HepG2 (cell line): ENCODE measurements around the gene HDDC3. TPM values are rescaled to one million over a fixed set of nuclear protein-coding genes. Genes with fewer than 3 reads are reported as not detected.

ENCODE experiments used
- CSRNP1 ChIP-seq: sonication (generic); formaldehyde crosslinking; IDR thresholded peaks from 2 replicates; pipeline ENCODE4 v1.8.1; 2023; ENCODE audit warnings: mild to moderate bottlenecking, missing genetic modification reagents
- ETS1 ChIP-seq: sonication (generic); formaldehyde crosslinking; IDR thresholded peaks from 2 replicates; pipeline ENCODE4 v1.4.0; 2020; ENCODE audit warnings: missing genetic modification reagents
- GRHL1 ChIP-seq: sonication (generic); formaldehyde crosslinking; conservative IDR thresholded peaks from 2 replicates; pipeline ENCODE4 v1.8.0; 2022; ENCODE audit warnings: missing genetic modification reagents
- KDM6A ChIP-seq: IDR thresholded peaks from 2 replicates; pipeline ENCODE4 v1.6.1; 2016; ENCODE audit warnings: low read depth
- MIER3 ChIP-seq: IDR thresholded peaks from 2 replicates; pipeline ENCODE4 v1.6.1; 2016; ENCODE audit warnings: missing compliant biosample characterization, borderline replicate concordance
- MXI1 ChIP-seq: IDR thresholded peaks from 3 replicates; pipeline ENCODE4 v1.6.1; 2012; ENCODE audit warnings: low read depth, low read length, inconsistent platforms, borderline replicate concordance
- NCOA2 ChIP-seq: sonication (generic); formaldehyde crosslinking; IDR thresholded peaks from 2 replicates; pipeline ENCODE4 v1.8.0; 2022; ENCODE audit warnings: inconsistent platforms
- NFE2 ChIP-seq: sonication (generic); formaldehyde crosslinking; IDR thresholded peaks from 2 replicates; pipeline ENCODE4 v1.4.0; 2020; ENCODE audit warnings: missing genetic modification reagents
- ONECUT2 ChIP-seq: sonication (generic); formaldehyde crosslinking; IDR thresholded peaks from 2 replicates; pipeline ENCODE4 v1.4.0; 2020; ENCODE audit warnings: missing genetic modification reagents
- RAD21 ChIP-seq: fragments of 450-650 bp; formaldehyde crosslinking; IDR thresholded peaks from 2 replicates; pipeline ENCODE4 v1.5.0; 2020; ENCODE audit warnings: mild to moderate bottlenecking
- RELA ChIP-seq: sonication (generic); formaldehyde crosslinking; IDR thresholded peaks from 2 replicates; pipeline ENCODE4 v1.4.0; 2020; ENCODE audit warnings: missing genetic modification reagents
- SIX4 ChIP-seq: sonication (generic); formaldehyde crosslinking; IDR thresholded peaks from 2 replicates; pipeline ENCODE4 v1.4.0; 2020; ENCODE audit warnings: missing genetic modification reagents
- STAT5B ChIP-seq: sonication (generic); formaldehyde crosslinking; IDR thresholded peaks from 2 replicates; pipeline ENCODE4 v1.4.0; 2020; ENCODE audit warnings: missing genetic modification reagents
- TBX3 ChIP-seq: fragments of 450-650 bp; IDR thresholded peaks from 2 replicates; pipeline ENCODE4 v1.6.1; 2017; ENCODE audit warnings: antibody characterized with exemption, mild to moderate bottlenecking, inconsistent platforms, borderline replicate concordance
- ZNF253 ChIP-seq: sonication (generic); formaldehyde crosslinking; IDR thresholded peaks from 2 replicates; pipeline ENCODE4 v1.8.0; 2022; ENCODE audit warnings: mild to moderate bottlenecking, missing genetic modification reagents, borderline replicate concordance
- ZNF350 ChIP-seq: sonication (generic); formaldehyde crosslinking; IDR thresholded peaks from 2 replicates; pipeline ENCODE4 v1.4.0; 2020; ENCODE audit warnings: mild to moderate bottlenecking, low read depth, missing genetic modification reagents, borderline replicate concordance
- ZNF563 ChIP-seq: sonication (generic); formaldehyde crosslinking; IDR thresholded peaks from 2 replicates; pipeline ENCODE4 v1.8.0; 2022; ENCODE audit warnings: mild to moderate bottlenecking, moderate library complexity, missing genetic modification reagents
- ZNF639 ChIP-seq: conservative IDR thresholded peaks from 2 replicates; pipeline ENCODE4 v1.6.1; 2018; ENCODE audit warnings: missing genetic modification reagents
- ZNF710 ChIP-seq: sonication (generic); formaldehyde crosslinking; IDR thresholded peaks from 2 replicates; pipeline ENCODE4 v1.5.0; 2020; ENCODE audit warnings: mild to moderate bottlenecking, missing genetic modification reagents, borderline replicate concordance
- ZNF766 ChIP-seq: sonication (generic); formaldehyde crosslinking; IDR thresholded peaks from 2 replicates; pipeline ENCODE4 v1.5.0; 2020; ENCODE audit warnings: missing genetic modification reagents, borderline replicate concordance
- ZNF790 ChIP-seq: sonication (generic); formaldehyde crosslinking; IDR thresholded peaks from 2 replicates; pipeline ENCODE4 v1.8.0; 2022; ENCODE audit warnings: missing genetic modification reagents, mild to moderate bottlenecking, borderline replicate concordance
- polyA plus RNA-seq, 8 experiments: library from polyadenylated mRNA; depleted of rRNA in 3 of 8; stranded (reverse) in 7 of 8; unstranded in 1 of 8; fragments of >200 nt; fragmentation: Illumina TruSeq in 4 of 8; extraction: Trizol in 4 of 8; gene quantifications; 2 replicates each; pipeline versions ENCODE4 v1.2.1 to v1.2.3, GENCODE V29; 2011 to 2016; ENCODE audit warnings: low read depth in 4 of 8, missing spikeins in 1 of 8, mixed read lengths in 1 of 8; ENCODE audit not compliant: insufficient read depth in 1 of 8
- total RNA-seq, 5 experiments: library from RNA; depleted of rRNA; stranded (reverse); fragments of >200 nt; fragmentation: Illumina TruSeq; extraction: Trizol; gene quantifications; 2 replicates each; pipeline ENCODE4 v1.2.3, GENCODE V29; 2016; ENCODE audit warnings: low read depth in 1 of 5

Gene HDDC3
- total and polyA plus RNA-seq, 2 of the 13 experiments (the other 11 are each of a cell fraction or from before 2014, with no cell fraction given): 18.7 to 28.3 TPM

- TF ChIP-seq NCOA2 (CRISPR knock-in tag) (peak; percentile 12; the same call in 1 of the 2 replicates), GRHL1 (CRISPR knock-in tag) (no peak), ONECUT2 (CRISPR knock-in tag) (no peak), ZNF710 (CRISPR knock-in tag) (0 out of 2 replicates have a peak, but pooled peaks have one; percentile 44), RELA (CRISPR knock-in tag) (no peak), ZNF563 (peak; percentile 87; the same call in 1 of the 2 replicates), SIX4 (CRISPR knock-in tag) (no peak), ETS1 (0 out of 2 replicates have a peak, but pooled peaks have one; percentile 59), ZNF639 (peak; percentile 62; the same call in 1 of the 2 replicates), ZNF350 (peak; percentile 30; the same call in 1 of the 2 replicates), ZNF253 (CRISPR knock-in tag) (no peak), MXI1 (peak; percentile 87; the same call in 2 of the 3 replicates), TBX3 (peak; percentile 31; the same call in 1 of the 2 replicates), STAT5B (CRISPR knock-in tag) (no peak), NFE2 (CRISPR knock-in tag) (no peak), RAD21 (CRISPR knock-in tag) (0 out of 2 replicates have a peak, but pooled peaks have one; percentile 9), ZNF790 (CRISPR knock-in tag) (peak; percentile 87; the same call in 1 of the 2 replicates), MIER3 (CRISPR knock-in tag) (no peak; the same call in 1 of the 2 replicates), CSRNP1 (CRISPR knock-in tag) (peak; percentile 95), KDM6A (CRISPR knock-in tag) (no peak), ZNF766 (peak; percentile 84; the same call in 1 of the 2 replicates)
These were observed 22.6 kb upstream of the HDDC3 start, which contains the start of gene RCCD1 (continued) for GRCh38 chr15:90954712-90955623.
